GM21576 (cell line): ENCODE results near the gene FADS3.

ENCODE experiments used
- ATAC-seq: cut with Tn5 transposase; IDR thresholded peaks from one replicate; pipeline ENCODE4 v1.9.1; 2021; ENCODE audit warnings: mild to moderate bottlenecking, moderate library complexity; ENCODE audit not compliant: unreplicated experiment

The FADS3 gene

DNA sequence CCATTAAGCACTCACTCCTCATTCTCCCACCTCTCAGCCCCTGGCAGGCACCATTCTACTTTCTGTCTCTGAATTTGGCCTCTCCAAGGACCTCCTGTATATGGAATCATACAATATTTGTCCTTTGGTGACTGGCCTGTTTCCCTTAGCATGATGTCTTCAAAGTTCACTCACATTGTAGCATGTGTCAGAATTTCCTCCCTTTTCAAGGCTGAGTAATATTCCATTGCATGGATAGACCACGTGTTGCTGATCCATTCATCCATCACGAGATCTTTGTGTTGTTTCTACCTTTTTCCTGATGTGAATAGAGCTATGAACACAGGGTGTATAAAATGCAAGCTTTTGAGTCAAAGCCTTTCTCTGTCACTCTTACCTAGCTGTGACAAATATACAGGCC, 51.6 kb downstream of the FADS3 start:
- ATAC-seq: no peak

DNA sequence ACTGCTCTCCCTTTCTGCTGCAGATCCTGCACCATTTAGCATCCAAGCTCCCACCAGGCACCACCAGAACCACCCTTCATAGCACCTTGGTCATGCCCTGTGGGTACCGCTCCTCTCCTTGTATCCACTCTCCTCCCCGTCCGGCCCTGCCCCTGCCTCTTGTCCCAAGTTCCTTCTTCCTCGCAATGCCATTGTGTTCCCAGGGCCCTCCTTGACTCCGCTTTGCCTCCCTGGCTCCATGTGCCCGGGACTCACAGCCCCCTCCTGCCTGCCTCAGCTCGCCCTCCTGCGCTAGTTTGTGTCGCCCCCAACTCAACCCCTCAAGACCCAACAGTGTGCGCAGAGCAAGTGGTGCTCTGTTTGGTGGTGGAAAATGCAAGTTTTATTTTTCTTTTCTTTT, 52.4 kb downstream of the FADS3 start:
- ATAC-seq: no peak

DNA sequence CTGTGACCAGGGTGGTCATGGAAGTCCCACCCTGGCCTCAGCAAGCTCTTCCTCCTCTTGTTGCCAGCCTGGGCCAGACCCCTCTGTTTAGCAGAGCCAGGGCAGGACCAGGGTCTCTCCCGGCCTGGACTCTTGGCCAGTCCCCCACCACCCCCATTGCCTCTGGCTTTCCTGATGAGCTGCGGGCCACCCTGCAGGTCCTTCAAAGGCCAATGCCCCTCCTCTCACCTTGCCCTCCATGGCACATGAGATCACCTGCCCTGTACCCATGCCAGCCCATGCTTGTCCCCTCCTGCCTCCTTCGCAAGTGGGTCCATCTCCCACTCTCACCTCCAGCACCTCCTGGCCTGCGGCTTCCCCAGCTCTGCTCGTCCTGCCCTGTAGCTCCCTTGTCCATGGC, 52.8 kb downstream of the FADS3 start:
- ATAC-seq: no peak

DNA sequence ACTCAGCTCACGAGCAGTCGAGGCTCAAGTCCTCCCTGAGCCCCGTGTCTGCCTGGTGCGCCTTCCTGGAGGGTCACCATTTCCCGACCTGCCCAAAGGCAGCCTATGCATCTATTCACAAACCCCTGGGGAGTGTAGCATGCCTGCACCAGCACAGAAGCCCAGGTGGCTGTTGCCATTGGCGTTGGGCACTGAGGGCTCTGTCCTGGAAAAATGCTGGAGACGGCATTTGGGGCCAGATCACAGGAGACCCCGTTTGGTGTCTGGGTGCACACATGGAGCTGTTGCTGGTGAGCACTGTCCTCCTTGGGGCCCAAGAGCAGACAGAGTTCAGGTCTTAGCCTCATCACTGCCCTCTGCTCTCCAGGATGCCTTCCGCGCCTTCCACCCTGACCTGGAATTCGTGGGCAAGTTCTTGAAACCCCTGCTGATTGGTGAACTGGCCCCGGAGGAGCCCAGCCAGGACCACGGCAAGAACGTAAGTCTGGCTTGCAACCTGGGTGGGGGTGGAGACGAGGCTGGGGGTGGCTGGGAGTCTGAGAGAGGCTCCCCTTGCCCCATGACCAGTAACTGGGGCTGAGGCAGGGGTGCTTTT, 53.8 kb downstream of the FADS3 start:
- no peak for ATAC-seq

DNA sequence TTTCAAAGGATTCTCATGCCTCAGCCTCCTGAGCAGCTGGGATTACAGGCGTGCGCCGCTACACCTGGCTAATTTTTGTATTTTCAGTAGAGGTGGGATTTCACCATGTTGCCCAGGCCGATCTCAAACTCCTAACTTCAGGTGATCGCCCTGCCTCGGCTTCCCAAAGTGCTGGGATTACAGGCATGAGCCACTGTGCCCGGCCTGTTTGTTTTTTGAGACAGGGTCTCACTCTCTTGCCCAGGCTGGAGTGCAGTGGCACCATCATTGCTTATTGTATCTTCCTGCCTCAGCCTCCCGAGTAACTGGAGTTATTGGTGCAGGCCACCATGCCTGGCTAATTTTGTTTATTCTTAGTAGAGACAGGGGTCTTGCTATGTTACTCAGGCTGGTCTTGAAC, 55.2 kb downstream of the FADS3 start:
- ATAC-seq: no peak

DNA sequence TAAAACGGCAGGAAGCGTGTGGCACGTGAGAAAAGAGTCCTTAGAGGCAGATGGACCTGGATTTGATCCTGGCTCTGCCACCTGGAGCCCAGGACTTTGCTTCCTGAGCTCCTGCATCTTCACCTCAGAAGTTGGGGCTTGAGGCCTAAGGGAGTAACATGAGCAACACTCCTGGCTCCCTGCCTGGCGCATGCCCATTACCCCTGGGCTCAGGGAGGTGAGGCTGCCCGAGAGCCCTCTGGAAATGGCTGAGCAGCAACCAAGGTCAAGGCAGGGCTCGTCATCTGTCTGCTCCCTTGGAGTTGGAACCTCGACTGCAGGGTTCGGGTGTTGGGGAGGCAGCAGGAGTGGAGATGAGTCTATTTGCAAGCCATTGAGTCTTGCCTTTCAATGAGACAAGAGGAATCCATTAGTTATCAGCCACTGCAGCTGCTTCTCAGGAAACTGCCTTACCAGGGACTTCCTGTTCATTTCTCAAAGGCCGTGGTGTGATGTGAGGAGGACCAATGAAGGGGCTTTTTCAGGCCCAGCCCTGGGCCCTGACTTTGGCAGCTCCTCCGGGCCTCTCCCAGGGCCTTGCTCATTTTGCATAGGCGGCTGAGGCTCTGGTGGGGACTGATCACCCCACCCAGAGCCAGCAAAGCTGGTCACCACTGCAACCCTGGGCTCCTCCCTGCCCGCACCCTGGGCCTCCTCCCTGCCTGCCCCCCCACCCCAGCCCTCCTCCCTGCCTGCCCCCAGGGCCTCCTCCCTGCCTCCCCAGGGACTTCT, 56.9 kb downstream of the FADS3 start:
- ATAC-seq: peak; percentile 85

DNA sequence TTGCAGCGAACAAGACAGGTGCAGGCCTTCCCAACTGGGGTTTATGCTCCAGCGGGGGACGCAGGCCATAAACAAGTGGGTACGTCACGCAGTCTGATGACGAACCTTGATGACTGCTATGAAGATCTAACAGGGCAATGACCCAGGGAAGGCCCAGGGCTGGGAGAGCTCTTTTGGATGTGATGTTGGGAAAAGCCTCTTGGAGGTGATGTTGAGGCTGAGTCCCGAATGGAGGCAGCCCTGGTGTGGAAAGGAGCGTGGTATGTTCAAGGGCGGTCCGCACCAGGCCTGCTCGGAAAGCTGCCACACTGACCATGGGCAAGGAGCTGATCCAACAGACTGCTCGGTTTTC, 57.4 kb downstream of the FADS3 start:
- no peak for ATAC-seq

DNA sequence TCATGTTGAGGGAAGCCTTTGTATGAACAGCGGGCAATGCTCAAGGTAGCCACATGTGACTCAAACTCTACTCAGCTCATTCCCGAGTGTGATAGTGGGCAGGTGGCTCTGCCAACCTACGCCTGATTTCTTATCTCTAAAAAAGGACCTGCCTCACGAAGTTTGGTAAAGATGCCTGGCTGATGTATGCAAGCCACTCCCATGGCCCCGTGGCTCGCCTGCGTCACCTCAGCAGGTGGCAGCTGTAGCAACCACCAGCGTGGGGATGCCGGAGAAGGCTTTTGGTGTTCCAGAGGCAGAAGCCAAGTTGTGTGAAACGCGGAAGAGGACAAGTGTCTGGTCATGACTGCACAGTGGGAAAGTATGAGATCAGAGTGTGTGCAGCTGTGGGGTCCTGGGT, 57.9 kb downstream of the FADS3 start:
- no peak for ATAC-seq

DNA sequence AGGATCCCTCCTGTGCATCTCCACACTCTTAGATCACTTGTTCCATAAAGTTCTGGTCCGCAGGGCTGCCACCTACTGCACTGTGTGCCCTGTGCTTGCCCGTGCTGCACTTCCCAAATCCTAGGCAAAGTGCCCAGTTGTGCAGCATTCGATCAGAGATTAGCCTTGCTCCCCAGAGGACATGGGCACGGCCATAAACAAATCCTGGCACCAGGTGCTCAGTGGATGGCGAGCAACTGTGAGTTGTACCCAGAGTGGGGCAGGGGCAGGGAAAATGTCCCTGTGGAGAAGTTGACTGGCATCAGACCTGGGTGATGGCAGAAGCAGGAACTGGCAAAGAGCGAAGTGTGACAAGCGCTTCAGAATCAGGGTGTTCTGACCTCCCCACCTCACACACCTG, 58.6 kb downstream of the FADS3 start:
- ATAC-seq: no peak

DNA sequence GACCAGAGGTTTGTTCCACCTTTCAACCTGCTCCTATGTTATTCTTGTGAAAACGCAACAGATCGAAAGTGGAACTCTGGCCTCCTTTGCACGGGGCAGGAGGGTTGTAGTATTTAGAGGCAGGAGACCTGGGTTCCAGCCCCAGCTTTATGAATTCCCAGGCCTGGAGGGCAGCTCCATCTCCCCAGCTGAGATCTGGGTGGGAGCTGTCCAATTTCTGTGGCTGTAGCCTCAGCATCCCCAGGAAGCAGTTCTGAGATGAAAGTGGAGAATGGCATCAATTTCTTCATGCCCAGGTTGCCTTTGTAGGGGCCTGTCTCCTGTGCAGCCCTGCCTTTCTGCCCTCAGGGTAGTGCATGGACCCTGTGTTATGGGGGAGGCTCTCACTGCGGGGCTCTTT, 59.1 kb downstream of the FADS3 start:
- ATAC-seq: no peak

DNA sequence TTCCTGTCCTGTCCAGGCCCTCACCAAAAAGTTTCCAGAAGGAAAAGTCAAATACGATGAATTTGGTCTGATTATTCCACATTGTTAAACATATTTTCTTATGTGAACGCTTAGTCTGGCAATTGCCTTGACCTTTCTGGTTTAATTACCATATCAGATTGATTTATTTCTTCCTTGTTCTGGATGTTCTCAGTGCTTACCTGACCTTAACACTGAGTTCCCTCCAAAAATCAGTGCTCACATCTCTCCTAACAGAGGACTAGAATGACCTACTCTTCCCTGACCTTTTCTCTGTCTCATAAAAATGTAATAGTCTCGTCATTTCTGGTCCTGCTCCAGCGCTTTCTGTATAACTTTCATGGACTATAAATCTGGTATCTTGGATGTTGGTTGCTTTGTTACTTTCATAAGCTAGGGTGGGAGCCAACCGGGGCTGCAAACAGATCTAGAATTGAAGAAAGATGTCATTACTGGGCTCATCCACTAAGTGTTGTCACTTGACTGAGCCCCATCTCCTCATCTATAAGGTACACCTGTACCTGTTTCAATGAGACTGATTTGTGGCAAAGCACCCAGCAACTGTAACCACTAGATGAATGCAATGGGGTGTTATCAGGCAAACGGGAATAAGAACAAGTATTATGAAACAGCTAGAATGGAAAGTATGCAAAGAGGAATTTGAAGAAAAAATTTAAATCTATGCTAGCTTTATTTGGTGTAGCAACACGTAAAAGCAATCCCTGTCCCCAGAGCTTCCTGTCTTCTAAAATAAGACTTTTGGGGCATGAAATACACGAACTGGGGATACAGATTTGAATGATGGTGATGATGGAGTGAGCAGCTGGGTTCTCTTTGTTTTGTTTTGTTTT, 60.9 kb downstream of the FADS3 start:
- no peak for ATAC-seq

DNA sequence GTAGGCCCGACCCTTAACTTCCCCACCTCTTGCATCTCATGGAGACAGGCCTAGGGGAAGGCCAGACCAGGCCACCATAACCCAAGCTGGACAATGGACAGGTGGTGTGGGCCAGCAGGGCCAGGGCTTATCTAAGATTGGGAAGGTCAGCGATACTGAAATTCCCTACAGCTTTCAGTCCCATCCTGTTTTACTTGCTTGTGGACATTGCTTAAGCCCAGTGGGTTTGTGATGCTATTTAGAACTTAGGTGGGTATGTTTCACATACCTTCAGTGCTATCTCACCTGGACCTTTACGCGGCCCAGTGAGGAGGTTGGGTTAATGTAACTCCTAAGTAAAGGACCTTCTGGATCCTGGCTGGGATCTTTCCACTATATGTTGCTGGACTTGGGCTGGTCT, 61.5 kb downstream of the FADS3 start:
- no peak for ATAC-seq

DNA sequence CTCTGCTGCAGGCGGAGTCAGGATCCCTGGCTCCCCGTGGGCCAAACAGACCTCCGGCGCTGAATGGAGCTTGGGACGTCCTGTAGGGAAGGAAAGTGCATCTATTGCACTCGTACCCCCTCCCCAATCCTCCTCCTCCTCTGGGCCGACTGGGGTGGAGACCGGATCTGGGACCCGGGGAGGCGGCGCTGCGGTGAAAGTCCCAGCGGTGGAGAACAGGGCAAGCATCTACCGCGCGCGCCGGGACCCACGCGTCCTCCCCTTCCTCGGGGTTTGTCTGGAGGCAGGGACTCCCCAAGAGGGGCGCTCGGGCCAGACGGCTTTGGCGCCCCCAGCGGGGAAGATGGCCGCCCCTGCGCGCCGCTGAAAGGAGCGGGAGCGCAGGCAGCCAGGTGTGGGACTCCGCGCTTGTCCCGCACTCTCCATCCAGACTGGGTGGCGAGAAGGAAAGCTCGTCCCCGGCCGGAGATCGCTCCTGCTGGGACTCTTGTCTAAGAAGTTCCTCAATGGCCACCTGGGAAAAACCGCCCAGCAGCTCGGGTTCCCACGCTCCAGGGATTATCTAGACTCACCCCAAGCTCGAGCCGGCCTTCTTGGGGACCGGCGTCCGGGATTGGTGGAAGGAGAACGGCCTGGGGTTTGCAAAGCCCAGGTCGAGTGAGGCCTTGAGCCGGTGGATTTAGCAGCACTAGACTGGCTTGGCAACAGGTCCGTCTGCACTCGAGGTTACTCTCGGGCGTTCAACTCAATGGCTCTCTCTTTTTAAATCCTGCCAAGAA, 62.5 kb downstream of the FADS3 start:
- ATAC-seq: no peak

DNA sequence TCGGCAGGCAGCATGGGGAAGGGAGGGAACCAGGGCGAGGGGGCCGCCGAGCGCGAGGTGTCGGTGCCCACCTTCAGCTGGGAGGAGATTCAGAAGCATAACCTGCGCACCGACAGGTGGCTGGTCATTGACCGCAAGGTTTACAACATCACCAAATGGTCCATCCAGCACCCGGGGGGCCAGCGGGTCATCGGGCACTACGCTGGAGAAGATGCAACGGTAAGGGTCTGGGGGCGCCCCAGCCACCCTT, 63.0 kb downstream of the FADS3 start:
- ATAC-seq: peak; percentile 0

DNA sequence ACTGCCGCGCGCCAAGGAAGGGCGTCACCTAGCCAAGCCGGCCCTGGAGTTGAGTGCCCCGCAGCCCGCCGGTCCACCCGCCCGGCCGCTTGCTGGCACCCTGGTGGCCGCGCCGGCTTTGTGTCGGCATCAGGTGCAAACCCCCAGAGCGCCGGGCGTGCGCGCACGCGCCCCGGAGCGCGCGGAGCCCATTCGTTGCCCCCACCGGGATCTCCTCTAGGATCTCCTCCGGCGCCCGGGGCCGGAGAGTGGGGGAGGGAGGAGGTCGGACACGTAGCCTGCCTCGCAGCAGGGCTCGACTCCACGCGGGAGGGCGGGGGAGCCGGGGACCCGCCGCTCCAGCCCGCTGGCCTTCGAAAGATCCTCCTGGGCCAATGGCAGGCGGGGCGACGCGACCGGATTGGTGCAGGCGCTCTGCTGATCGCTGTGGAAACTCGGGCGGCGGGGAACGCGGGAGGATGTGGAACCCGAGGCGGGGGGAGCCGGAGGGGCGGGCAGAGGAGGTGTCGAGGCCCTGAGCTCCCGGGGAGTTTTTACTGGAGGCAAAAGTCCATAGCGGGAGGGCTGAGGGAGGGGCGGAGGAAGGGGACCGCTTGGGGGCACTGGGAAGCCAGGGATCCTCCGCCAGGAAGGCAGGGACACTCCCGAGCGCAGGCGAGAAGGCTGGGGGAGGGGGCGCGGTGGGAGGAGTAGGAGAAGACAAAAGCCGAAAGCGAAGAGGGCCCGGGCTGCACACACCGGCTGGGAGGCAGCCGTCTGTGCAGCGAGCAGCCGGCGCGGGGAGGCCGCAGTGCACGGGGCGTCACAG, 63.6 kb downstream of the FADS3 start, which contains the start of gene FADS2:
TSS of gene FADS2 (plus strand) at position 730 of the 808 bp plus-strand sequence. CDS start 91 bp downstream, outside the sequence.
- ATAC-seq: peak; percentile 75

DNA sequence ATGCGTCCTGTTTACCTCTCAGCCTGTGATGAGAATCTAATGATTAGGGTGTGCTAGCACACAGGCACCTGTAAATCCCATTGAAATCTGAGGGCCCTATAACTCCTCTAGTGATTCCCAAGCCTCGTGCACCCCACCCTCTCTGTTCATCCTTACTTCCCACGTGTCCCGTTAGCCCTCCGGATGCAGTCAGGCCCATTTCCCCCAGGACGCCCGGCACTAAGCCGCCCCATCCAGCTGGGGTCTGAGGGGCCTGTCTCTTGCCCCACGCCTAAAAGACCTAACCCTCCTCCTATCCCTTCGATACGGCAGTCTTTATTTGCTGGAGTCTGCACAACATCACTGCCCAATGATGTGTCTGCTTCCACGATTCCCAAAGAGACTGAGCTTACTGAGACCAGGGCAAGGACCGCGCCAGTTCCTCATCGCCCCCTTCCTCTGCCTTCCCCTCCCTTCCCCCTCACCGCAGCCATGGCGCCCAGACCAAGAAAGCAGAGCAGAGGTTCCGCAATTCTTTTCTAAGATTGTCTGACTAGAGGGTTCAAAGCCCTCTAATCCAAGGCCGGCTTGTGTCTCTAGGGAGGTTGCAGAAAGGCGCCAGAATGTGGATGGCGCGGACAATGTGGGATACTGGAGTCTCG, 64.3 kb downstream of the FADS3 start:
- peak; percentile 4 for ATAC-seq
